ENCODE results near the gene POGLUT2.
"Not testable (repeated sequence)": the region's sequence is repeated elsewhere in the genome, so short reads cannot be mapped to it uniquely, and the experiment has no call there.

Gene POGLUT2

DNA sequence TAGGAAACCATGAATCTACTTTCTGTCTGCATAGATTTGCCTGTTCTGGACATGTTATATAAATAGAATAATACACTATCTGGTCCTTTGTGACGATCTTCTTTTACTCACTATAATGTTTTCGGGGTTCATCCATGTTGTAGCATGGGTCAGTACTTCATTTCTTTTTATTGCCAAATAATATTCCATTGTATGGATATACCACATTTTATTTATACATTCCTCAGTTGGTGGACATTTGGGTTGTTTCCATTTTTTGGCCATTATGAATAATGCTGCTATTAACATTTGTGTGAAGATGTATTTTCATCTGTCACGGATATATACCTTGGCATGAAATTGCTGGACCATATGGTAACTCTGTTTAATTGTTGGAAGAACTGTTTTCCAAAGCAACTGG is 6.9 kb upstream of the POGLUT2 start:
- DNase-seq = no peak

DNA sequence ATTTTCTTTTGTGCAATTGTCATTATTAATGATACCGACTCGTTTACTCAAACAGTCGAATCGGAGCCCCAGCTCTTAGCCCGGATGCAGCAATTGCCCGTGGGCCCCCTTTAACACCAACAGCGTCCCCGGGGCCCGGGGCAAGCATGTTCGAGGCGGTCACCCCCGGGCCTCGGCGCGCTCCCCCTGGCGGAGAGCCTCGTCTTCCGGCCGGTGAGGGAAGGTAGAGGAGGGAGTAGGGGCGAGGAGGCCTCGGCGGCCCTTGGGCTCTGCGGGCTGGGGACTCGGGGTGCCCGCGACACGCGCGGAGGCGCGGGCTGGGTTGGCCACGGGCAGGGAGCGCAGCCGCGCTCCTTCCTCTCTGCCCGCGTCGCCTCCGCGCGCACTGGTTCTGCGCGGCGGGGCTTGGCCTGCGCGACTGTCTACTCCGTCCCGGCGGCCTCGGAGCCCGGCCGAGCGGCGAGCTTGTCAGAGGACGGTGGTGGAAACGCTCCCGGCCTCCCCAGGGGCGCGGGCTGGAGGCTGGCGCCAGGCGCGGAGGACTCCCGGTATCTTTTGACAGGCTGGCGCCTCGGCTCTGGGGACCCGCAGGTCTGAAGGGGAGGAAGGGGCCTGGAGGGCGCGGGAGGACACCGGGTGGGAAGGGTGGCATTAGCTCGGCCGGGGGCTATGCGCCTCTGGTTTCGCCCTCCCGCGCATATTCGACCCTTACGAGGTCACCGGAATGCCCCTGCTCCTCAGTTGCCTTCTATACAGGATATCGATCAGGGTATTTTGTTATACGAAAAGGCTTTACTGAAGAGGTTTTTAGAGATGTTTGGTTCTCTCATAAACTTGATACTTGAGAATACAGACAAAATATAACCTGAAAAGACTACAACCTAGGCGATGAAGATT is 1.6 kb upstream of the POGLUT2 start:
- peak; percentile 45 for DNase-seq

DNA sequence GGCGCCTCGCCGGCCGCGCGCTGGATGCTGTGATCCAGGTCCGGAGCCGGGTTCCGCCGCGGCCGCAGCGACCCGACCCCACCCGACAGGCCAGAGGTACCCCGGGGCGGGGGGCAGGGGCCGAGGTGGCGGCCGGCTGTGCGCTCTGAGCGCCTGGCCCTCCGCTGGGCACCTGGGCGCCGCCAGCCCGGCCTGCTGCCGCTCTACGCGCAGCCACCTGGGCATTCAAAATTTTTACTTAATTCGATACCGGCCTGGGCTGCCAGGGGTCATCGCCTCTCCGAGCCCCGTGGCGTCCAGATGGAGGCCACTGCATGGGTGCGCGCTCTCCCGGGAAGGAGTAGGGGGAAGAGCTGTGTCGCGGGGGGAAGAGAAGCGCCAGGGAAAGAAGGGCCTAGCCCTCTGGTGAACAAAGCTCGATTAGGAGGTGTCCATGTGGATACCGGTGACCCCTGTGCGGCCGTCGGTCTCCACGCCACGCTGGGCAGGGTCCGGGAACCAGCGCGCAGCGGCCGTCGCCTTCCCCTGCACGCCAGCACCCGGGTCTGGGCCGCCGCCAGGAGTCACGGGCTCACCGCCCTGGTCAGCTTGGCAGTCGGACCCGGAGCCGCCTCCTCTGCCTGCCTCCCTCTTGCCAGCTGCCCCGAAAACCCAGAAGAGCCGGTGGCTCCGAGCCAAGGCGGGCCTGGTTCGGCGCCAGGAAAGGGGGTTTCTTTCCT is 809 bp upstream of the POGLUT2 start:
- DNase-seq = peak; percentile 33

DNA sequence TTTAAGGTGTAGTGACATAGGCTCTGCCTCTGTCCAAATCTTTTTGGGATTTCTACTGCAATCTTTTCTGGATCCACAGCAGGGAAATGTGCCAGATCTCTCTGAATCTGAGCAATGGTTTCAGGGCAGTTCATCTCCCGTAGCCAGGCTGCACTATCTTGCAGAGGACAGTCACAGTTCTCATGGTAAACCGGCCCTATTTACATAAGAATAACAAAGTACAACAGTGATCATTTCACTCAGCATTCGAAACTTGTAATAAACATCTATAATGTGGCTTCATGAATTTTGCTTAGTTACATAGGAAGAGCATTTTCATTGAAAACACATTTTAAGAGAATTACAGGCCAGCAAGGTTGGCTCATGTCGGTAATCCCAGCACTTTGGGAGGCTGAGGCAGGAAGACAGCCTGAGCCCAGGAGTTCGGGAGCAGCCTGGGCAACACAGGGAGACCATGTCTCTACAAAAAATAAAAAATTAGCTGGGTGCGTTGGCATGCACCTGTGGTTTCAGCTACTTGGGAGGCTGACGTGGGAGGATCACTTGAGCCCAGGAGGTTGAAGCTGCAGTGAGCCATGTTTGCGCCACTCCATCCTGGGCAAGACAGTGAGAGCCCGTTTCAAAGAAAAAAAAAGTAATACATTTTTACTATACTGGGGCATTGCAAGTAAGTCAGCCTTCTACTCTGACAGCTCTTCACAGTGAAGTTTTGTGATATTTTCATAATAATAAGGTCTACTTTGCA is 5.0 kb downstream of the POGLUT2 start:
- no peak for DNase-seq

DNA sequence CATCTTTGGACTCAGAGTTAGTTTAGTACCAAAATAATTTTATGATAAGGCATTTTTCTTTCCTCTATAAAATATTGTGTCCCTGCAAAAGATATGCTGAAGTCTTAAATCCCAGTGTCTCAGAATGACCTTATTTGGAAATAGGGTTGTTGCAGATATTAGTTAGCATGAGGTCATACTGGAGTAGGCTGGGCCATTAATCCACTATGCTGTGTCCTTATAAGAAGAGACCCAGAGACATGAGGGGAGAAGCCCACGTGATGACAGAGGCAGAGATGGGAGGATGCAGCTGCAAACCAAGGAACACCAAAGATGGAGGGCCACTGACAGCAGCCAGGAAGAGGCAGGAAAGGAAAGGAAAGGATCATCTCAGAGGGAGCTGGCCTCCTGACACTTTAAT is 6.4 kb downstream of the POGLUT2 start:
- DNase-seq = no peak

DNA sequence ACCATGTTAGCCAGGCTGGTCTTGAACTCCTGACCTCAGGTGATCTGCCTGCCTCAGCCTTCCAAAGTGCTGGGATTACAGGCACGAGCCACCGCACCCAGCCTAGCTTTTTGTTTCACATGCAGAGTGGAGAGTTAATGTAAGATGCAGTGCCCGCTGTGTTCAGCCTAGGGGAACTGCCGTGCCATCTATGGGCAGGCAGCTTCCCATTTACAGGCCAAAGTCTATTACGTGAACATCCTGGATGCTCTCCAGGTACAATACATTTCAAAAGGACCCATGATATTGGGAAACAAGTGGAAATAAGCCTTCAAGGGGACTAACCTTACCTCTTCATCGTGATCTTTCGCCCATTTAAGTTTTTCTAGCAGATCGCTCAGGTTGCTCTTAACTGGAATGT is 10.1 kb downstream of the POGLUT2 start:
- no peak for DNase-seq

DNA sequence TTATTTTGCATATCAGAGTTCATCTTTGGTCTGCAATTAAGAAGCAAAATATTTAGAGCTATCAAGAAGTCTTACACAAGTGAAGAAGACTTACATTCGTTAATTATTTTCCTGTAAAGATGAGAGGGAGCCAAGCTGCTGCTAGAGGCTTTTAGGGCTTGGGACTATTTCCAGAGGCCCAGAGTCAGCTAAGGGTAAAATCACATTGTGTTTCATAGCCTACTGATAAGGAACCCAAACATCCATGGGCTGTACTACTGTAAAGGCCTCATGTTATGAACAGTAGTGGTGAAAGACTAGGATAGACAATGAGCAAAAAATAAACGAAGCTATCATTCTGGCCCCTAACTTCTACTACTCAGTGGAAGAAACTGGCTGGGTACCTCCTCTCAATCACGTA is 14.3 kb downstream of the POGLUT2 start:
- DNase-seq = no peak

DNA sequence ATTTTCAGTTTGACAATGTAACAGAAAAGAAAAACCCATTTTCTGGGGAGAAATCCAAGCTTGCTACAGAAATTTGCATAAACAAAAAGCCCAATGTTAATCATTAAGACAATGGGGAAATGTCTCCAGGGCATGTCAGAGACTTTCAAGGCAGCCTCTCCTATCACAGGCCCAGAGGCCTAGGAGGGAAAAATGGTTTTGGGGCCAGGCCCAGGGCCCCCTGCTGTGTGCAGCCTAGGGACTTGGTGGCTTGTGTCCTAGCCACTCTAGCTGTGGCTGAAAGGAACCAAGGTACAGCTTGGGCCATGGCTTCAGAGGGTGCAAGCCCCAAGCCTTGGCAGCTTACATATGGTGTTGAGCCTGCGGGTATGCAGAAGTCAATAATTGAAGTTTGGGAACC is 17.2 kb downstream of the POGLUT2 start:
- DNase-seq = no peak

DNA sequence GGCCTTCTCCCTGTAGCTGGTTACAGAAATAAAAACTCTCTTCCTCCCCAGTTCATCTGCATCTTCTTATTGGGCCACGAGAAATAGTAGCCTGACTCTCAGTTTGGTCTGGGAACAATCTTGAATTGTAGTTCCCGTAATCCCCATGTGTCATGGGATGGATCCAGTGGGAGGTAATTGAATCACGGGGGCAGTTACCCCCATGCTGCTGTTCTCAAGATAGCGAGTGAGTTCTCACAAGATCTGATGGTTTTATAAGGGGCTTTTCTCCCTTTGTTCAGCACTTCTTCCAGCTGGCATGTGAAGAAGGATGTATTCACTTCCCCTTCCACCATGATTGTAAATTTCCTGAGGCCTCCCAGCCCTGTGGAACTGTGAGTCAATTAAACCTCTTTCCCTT is 18.1 kb downstream of the POGLUT2 start:
- DNase-seq = not testable (repeated sequence)

DNA sequence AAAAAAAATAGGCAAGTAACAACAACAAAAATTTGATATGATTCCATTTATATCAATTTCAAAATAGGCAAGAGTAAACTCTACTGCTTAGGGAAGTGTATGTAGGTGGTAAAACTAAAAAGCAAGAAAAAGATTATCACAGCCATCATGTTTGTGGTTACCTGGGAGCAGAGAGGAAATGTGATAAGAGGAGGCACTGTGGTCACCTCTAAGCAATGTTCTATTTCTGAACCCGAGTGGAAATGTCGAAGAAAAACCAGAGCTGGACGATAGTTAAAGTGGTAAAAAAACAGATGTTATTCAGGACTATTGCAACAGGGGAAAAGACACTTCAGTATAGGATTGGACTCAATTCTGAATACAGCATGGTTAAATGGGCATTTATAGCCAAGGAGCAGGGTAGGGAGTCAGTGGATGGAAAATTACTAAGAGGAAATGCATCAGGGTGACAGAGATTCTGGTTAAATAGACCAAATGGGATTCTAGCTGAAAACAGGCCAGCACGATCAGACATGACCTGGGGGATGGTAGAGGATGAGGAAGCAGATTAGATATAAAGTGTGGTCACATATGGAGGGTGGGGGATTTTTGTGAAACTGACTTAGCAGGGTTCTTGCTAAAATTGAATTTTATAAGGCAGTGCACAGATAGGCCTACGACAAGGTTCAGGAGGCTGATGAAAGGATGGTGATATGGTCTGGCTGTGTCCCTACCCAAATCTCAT is 19.2 kb downstream of the POGLUT2 start:
- DNase-seq = no peak

DNA sequence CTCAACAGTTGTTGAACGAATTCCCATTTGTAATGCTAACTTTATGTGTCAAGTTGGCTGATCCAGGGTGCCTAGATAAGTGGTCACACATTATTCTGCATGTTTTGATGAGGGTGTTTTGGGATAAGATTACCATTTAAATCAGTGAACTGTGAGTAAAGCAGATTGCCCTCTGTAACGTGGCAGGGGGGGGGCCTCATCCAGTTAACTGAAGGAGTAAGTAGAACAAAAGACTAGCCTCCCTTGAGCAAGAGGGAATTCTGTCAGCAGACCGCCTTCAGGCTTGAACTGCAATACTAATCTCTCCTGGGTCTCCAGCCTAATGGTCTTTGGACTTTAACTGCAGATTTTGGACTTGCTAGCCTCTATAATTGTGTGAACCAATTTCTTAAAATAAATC is 21.0 kb downstream of the POGLUT2 start:
- DNase-seq = no peak

DNA sequence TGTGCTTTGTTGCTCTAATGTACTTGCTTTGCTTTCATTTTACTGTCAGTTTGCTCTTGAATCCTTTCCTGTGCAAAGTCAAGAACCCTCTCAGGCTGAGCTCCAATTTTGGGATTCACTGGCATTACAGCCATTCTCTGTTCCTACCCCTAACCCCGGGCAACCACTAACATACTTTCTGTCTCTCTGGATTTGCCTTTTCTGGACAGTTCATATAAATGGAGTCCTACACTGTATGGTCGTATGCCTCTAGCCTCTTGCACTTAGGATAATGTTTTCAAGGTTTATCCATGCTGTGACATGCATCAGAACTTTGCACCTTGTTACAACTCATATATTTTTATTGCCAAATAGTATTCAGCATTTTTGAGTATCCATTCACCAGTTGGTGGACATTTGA is 22.5 kb downstream of the POGLUT2 start:
- DNase-seq = no peak

DNA sequence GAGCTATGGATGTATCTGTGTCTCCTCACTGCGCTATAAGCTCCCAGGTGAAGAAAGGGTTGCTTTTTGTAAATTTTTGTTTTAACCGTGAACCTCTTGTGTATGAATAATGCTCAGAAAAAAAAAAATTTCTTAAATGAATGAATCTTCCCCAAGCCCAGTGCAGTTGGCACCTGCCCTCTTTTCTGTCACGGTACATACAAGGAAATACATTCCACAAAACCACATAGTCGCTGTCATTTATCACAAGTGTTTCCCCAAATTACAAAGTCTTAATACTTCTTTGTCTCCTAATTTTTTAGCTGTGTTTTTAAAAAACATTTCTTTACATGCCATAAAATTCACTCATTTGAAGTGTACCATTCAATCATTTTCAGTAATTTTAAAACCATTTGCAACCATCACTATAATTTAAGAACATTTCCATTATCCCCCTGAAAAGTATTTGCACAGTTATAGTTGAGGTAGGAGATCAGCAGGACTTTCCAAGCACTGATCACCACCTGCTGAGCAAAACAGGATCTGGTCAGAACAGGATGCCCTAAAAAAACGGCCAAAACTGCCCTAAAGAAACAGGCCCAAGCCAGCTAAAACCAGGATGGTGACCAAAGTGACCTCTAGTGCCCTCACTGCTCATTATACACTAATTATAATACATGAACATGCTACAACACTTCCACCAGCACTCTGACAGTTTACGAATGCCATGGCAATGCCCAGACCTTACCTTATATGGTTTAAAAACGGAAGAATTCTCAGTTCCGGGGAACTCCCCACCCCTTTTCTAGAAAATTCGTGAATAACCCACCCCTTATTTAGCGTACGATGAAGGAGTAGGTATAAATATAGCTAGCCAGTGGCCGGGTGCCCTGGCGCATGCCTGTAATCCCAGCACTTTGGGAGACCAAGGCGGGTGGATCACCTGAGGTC is 23.9 kb downstream of the POGLUT2 start:
- no peak for DNase-seq

DNA sequence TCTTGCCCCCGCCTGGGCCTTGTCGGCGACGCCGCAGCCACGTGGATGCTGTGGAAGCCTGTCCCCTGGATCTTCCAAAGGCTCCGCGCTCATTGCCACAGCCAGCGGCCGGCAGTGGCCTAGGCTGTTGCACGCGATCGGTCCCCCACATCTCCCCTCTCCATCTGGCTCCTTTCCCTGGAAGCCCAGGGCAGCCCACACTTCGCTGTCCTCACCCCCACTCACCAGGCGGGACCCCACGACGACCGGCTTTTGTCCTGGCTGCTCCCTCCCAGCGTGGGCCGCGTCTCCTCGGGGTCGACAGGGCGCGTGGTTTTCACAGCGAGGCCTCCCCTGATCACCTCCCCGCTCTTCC is 24.6 kb downstream of the POGLUT2 start:
- DNase-seq = no peak

DNA sequence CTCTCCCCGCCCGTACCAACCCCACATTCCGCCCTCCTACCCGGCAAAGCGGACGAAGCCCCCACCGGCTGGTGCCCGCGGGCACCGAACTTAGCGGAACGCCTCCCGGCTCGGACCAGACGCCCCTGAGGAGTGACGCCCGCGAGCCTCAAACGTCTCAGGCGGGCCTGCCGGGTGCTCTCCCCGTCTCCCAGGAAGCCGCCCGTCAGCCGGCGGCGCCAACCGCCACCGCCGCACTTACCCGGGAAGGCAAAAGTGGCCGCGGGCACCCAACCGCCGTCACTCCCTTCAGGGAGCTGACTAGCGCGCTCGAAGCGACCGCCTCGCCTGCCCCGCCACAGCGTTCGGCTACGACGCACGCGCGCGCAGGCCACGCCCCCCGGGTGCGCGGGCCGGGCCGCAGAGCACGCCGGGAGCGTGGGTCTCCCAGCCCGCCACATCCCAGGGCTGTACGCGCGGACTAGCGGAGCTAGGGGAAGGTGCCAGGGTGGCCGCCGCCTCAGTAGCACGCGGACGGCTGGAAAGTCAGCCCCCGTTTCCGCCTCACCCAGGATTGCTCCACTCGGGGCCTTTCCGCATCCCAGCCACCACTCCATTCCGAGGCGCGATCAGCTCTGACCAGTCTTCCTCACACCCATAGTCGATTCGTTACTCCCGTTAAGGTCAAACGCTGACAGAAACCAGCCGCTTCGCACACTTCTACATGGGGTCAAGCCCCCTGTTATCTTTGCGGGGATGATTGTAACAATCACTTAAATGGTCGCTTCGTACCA is 25.1 kb downstream of the POGLUT2 start, which contains the start of gene TEX30:
TEX30 (minus strand) TSS at position 346 of the 773 bp plus-strand sequence. CDS start 3,760 bp downstream, outside the sequence.
- peak; percentile 83 for DNase-seq

DNA sequence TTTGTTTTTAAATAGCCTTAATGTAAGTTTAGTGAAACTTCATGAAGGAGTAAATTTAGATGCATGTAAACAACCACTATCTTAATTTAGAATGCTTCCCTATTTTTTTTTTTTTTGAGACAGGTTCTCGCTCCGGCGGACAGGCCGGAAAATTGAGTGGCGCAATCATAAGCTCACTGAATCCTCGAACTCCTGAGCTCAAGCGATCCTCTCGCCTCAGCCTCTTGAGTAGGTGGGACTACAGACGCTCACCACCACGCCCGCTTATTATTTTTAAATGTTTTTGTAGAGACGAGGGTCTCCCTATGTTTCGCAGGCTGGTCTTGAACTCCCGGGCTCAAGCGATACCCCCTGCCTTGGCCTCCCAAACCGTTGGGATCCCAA is 26.7 kb downstream of the POGLUT2 start:
- DNase-seq = no peak

DNA sequence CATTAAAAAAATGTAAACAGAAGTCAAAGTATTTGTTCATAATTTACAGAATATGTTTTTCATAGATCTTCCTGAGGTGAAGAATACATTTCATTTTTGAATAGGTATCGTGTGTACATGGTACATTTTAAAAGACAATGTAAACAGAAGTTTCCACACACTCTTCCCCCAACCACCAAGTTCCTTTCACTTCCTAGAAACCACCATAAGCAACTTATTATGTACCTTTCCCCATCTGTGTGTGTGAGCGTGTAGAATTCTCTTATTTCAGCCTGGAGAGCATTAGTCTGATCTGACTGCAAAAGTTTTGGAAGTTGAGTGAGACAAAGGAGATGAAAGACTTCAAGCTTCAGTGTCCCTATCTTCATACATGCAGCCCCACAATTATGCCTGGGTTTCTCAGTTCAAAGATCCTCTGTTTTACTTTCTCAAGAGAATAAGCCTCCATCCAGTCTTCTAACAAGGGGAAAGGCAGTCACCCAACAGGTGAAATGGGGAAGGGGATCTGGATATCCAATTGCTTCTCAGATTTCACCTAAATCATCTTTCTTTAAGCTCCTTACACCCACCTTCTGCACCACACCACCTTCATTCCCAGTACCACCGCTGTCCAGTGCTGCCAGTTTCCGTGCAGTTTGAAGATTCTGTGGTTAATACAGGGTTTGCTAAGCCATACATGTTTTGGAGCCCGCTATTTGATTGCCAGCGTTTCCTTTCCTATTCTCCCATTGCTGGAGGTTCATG is 27.3 kb downstream of the POGLUT2 start:
- no peak for DNase-seq

DNA sequence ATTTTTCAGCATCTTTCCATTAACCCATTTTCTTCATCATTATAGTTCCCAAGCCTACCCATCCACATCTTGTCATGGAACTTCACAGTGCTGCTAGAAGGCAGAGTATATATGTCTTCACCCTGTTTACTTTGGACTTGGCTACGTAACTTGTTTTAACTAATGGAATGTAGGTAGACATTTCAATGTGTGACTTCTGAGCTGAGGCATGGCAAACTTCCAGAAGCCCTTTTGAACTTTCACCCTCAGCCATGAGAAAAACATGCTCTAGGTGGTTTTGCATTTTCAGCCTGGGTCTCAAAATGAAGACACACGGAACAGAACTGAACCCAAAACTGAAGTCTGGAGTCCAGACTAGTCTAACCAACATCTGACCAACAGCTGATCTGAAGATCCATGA is 28.3 kb downstream of the POGLUT2 start:
- no peak for DNase-seq

DNA sequence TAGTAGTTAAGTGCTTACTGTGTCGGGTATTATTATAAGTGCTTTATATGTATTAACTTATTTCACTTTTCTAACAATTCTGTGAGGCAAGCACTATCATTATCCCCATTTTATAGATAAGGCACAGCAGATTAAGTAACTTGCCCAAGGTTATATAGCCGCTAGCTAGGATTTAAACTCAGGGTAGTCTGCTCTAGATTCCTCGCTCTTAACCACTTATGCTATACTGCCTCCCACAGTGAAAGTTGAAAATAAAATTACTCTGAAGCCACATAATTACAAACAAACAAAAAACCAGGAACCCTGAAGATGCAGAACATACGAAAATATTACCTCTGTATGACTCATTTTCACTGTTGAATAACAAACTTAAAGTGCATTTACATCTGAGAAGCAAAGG is 29.1 kb downstream of the POGLUT2 start:
- no peak for DNase-seq

DNA sequence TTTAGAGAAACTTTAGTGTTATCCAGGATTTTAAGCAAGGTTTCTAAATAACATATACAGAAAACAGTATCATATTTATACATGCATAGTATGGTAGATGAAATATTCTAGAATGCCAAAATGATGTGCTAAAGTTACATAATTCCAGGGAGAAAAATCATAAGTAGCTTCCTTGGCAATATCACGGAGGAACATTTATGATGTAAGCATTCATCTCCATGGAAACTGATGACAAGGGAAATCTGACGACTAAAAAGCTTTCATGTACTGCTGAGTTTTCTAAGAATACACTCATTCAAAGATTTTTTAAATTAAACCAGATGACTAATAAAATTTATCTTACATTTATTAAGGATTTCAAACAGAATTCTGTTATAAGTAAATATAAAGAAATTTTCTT is 29.9 kb downstream of the POGLUT2 start:
- no peak for DNase-seq
